ENCODE data around the gene NUDT22.

GRCh38 chr11:64258946-64259532, 33.0 kb downstream of the NUDT22 start:
- no peak for TF ChIP-seq POLR2A (IDR thresholded peaks at IDR 0.05; ENCODE audit: low read depth, low read length)
- TF ChIP-seq POLR2AphosphoS5 (IDR thresholded peaks at IDR 0.05; ENCODE audit: low read depth, low read length) = no peak
- no peak for TF ChIP-seq SPI1 (IDR thresholded peaks at IDR 0.05; ENCODE audit: low read depth, low read length)
- no peak for TF ChIP-seq POU2F2 (IDR thresholded peaks at IDR 0.05; ENCODE audit: low read depth, low read length)
- no peak for TF ChIP-seq TAF1 (IDR thresholded peaks at IDR 0.05; ENCODE audit: low read depth, low read length)
- TF ChIP-seq PAX5 (IDR thresholded peaks at IDR 0.05; ENCODE audit: insufficient read depth, low read length, severe bottlenecking) = no peak
